ENCODE results near the gene DCHS1. TPM values are rescaled to one million over a fixed set of nuclear protein-coding genes. Genes with fewer than 3 reads are reported as not detected.
A peak's percentile ranks its signal among the peaks of the same experiment; 100 is the strongest.

DCHS1 gene
- total and polyA plus RNA-seq, 5 experiments from 2014 or later = 2.2 to 14.9 (median 6.1) TPM

GRCh38 chr11:6596239-6596877 lies 59.3 kb downstream of the DCHS1 start:
- Mint-ChIP-seq H3K9me3 (no peaks in the 10 kb centered on the region), H3K27me3 (no peaks in the 10 kb centered on the region), H3K4me1 (peaks cover 38 to 73% (median 45%) of the 10 kb centered on the region in 4 donors), H3K36me3 (peaks cover 2 to 85% (median 11%) of the 10 kb centered on the region in 3 donors), H3K27ac (peak overlapping the region in 6 of 10 donors; percentile 5 to 67 (median 32)), H3K4me3 (no peak overlapping the region)
- POLR2A ChIA-PET = no interaction called here
- ATAC-seq = no peak
- DNase-seq = no peak

- Mint-ChIP-seq H3K4me1 (peaks cover 33 to 59% (median 39%) of the 10 kb centered on the region in 4 donors), H3K27me3 (no peaks in the 10 kb centered on the region), H3K4me3 (no peak overlapping the region), H3K9me3 (no peaks in the 10 kb centered on the region), H3K36me3 (peaks cover 4 to 79% (median 11%) of the 10 kb centered on the region in 3 donors), H3K27ac (peak overlapping the region in 7 of 10 donors; percentile 5 to 81 (median 70))
- DNase-seq (no peak), ATAC-seq (no peak)
- POLR2A ChIA-PET = no interaction called here
Measured at GRCh38 chr11:6594142-6594768, 61.4 kb downstream of the DCHS1 start.

- ATAC-seq (no peak), DNase-seq (no peak)
- peaks cover 20 to 44% (median 27%) of the 10 kb centered on the region in 3 donors for H3K36me3 Mint-ChIP-seq
- no peak overlapping the region for H3K4me3 Mint-ChIP-seq
- no peaks in the 10 kb centered on the region for H3K27me3 Mint-ChIP-seq
- peaks cover 7 to 21% (median 16%) of the 10 kb centered on the region in 9 donors for H3K9me3 Mint-ChIP-seq
- peaks cover 0 to 9% (median 2%) of the 10 kb centered on the region in 4 donors for H3K4me1 Mint-ChIP-seq
- H3K27ac Mint-ChIP-seq = peak overlapping the region in 1 of 10 donors; percentile 33
- POLR2A ChIA-PET = no interaction called here
Measured at GRCh38 chr11:6588018-6588417, 67.6 kb downstream of the DCHS1 start.

- Mint-ChIP-seq H3K4me3 (no peak overlapping the region), H3K9me3 (peaks cover 7 to 26% (median 21%) of the 10 kb centered on the region in 9 donors), H3K27me3 (no peaks in the 10 kb centered on the region), H3K4me1 (peaks cover 0 to 5% (median 2%) of the 10 kb centered on the region in 4 donors), H3K36me3 (peaks cover 26 to 42% (median 33%) of the 10 kb centered on the region in 3 donors), H3K27ac (peak overlapping the region in 1 of 10 donors; percentile 43)
- POLR2A ChIA-PET = interaction anchor here (1.1 kb wide), 1 partner anchor 32 kb away, joined by 3 read pairs; the partner anchor contains the start of gene TPP1
- DNase-seq = no peak
- ATAC-seq = no peak
Measured at GRCh38 chr11:6587360-6587953, 68.2 kb downstream of the DCHS1 start.

GRCh38 chr11:6586434-6587359 lies 68.9 kb downstream of the DCHS1 start:
- POLR2A ChIA-PET = interaction anchor here (1.1 kb wide), 1 partner anchor 33 kb away, joined by 3 read pairs; the partner anchor contains the start of gene TPP1
- DNase-seq = no peak
- H3K36me3 Mint-ChIP-seq = peaks cover 30 to 41% (median 39%) of the 10 kb centered on the region in 3 donors

GRCh38 chr11:6584528-6584927 lies 71.1 kb downstream of the DCHS1 start:
- peaks cover 35 to 45% (median 44%) of the 10 kb centered on the region in 3 donors for H3K36me3 Mint-ChIP-seq
- H3K9me3 Mint-ChIP-seq = peaks cover 7 to 31% (median 22%) of the 10 kb centered on the region in 9 donors
- H3K4me1 Mint-ChIP-seq = peaks cover 0 to 2% (median under 1%) of the 10 kb centered on the region in 4 donors
- ATAC-seq (no peak), DNase-seq (no peak)
- POLR2A ChIA-PET = no interaction called here
- H3K27ac Mint-ChIP-seq = no peak overlapping the region
- H3K27me3 Mint-ChIP-seq = no peaks in the 10 kb centered on the region
- no peak overlapping the region for H3K4me3 Mint-ChIP-seq

More at GRCh38 chr11:6586434-6587359, 68.9 kb downstream of the DCHS1 start:
- H3K9me3 Mint-ChIP-seq = peaks cover 7 to 31% (median 22%) of the 10 kb centered on the region in 9 donors
- peak overlapping the region in 1 of 10 donors; percentile 0 for H3K27ac Mint-ChIP-seq
- ATAC-seq = no peak
- H3K4me1 Mint-ChIP-seq = peaks cover 0 to 2% (median under 1%) of the 10 kb centered on the region in 4 donors
- no peaks in the 10 kb centered on the region for H3K27me3 Mint-ChIP-seq
- no peak overlapping the region for H3K4me3 Mint-ChIP-seq

GRCh38 chr11:6583584-6583983 lies 72.0 kb downstream of the DCHS1 start:
- Mint-ChIP-seq H3K4me3 (no peak overlapping the region), H3K4me1 (peaks cover 0 to 2% (median under 1%) of the 10 kb centered on the region in 4 donors), H3K27ac (no peak overlapping the region), H3K9me3 (peaks cover 7 to 31% (median 22%) of the 10 kb centered on the region in 9 donors), H3K36me3 (peaks cover 35 to 45% (median 38%) of the 10 kb centered on the region in 3 donors), H3K27me3 (no peaks in the 10 kb centered on the region)
- DNase-seq (no peak), ATAC-seq (no peak)
- POLR2A ChIA-PET = no interaction called here

GRCh38 chr11:6579681-6580080 lies 75.9 kb downstream of the DCHS1 start:
- Mint-ChIP-seq H3K27me3 (no peaks in the 10 kb centered on the region), H3K4me1 (peaks cover 0 to 11% (median 8%) of the 10 kb centered on the region in 4 donors), H3K36me3 (peaks cover 32 to 40% (median 35%) of the 10 kb centered on the region in 3 donors), H3K9me3 (peaks cover 7 to 29% (median 21%) of the 10 kb centered on the region in 9 donors), H3K27ac (no peak overlapping the region), H3K4me3 (no peak overlapping the region)
- ATAC-seq (no peak), DNase-seq (no peak)
- POLR2A ChIA-PET = interaction anchor here (0.7 kb wide), 1 partner anchor 10 kb away, joined by 3 read pairs; no protein-coding TSS in a partner anchor

DNA sequence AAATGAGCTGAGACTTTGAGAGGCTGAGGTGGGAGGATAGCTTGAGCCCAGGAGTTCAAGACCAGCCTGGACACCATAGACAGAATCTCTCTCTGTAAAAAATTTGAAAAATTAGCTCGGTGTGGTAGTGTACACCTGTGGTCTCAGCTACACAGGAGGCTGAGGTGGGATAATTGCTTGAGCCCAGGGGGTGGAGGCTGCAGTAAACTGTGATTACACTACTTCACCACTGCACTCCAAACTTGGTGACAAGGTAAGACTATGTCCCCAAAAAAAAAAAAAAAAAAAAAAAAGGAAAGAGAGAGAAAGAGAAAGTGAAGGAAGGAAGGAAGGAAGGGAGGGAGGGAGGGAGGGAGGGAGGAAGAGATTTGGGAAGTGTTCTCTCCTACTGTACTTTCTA lies 77.5 kb downstream of the DCHS1 start:
- peak in 1 of 2 donors; percentile 35 for ATAC-seq
- Mint-ChIP-seq H3K36me3 (peaks cover 16 to 31% (median 25%) of the 10 kb centered on the region in 3 donors), H3K9me3 (peaks cover under 1 to 14% (median 8%) of the 10 kb centered on the region in 9 donors), H3K4me1 (peaks cover 0 to 13% (median 8%) of the 10 kb centered on the region in 4 donors), H3K27me3 (no peaks in the 10 kb centered on the region), H3K27ac (peak overlapping the region in 1 of 10 donors; percentile 13), H3K4me3 (no peak overlapping the region)
- POLR2A ChIA-PET = no interaction called here
- no peak for DNase-seq

- Mint-ChIP-seq H3K4me3 (no peak overlapping the region), H3K27me3 (no peaks in the 10 kb centered on the region), H3K27ac (peak overlapping the region in 2 of 10 donors; percentile 3 to 17), H3K9me3 (no peaks in the 10 kb centered on the region), H3K4me1 (peaks cover 0 to 13% (median 9%) of the 10 kb centered on the region in 4 donors), H3K36me3 (peaks cover 5 to 21% (median 21%) of the 10 kb centered on the region in 3 donors)
- POLR2A ChIA-PET = no interaction called here
- ATAC-seq (no peak), DNase-seq (no peak)
Measured at GRCh38 chr11:6576471-6577373, 78.9 kb downstream of the DCHS1 start.
